ENCODE results near the gene GTF2E1.
"Not testable (repeated sequence)": the region's sequence is repeated elsewhere in the genome, so short reads cannot be mapped to it uniquely, and the experiment has no call there.

GTF2E1 gene

DNA sequence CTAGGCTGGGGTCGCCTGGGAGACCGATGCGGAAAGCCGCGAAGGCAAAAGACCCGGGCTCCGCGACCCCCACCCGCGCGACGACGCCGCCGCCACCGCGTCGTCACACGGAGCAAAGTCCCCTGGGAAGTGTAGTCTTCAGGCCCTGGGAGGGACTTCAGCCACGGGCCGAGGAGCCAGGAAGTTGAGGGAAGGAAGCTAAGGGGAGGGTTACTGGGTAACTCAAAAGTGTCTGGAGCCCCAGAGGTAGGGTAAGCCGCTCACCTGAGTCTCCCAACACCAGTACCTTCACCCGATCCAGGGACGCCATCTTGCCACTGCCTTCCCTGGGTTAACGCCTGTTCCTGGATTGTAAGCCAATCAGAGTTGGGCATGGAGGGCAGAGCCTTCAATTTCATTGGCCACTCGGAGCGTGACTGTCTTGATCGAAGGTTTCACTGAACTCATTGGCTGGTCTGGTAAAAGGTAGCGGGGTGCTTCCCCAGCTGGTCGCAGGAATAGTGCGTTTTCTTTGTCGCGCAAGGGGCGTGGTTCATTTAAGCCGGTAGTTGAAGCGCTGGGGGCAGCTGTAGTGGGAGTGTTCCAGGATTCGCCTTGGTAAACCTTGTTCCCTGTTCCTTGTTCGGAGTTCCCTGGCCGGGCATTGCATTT, at the start of gene GTF2E1, which contains the start of gene RABL3:
GTF2E1 (plus strand) TSS at position 547 of the 651 bp plus-strand sequence. CDS start 7,809 bp downstream, outside the sequence.
RABL3 (minus strand) TSS at position 319 of the 651 bp plus-strand sequence; CDS start at position 310, 9 bp downstream.
- peak; percentile 100 for DNase-seq (ENCODE audit: low read depth)

DNA sequence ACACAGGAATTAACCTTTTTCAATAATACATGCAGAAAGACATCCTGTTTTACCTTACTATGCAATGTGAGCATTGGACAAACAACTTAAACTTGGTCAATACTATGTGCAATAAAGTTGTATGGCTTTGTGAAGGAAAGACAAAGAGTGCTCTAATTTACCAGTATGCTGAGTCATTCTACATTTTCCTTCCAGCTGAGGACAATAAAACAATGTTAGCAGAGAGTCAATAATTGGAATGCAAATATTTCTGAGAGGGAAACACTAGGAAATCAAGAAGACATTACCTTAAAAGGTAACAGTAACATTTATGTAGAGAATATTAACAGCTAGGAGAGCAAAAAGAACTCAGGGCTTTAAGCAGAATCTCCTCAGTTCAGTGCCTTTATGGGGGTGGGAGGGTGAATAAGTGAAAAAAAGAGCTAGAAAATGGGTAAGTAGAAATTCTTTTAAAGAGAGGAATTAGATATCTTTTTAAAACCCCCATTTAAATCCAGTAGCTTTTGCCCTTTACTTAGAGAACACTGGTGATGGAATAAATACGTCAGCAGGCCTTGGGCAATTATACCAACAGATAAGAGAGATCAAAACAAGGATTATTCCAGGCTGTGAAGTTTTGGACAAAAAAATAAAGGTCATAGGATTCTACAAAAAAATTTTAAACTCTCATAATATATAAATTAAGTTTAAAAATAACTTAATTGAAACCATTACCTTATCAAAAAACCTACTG, 48.9 kb upstream of the GTF2E1 start:
- DNase-seq (ENCODE audit: low read depth), result peak; percentile 57

DNA sequence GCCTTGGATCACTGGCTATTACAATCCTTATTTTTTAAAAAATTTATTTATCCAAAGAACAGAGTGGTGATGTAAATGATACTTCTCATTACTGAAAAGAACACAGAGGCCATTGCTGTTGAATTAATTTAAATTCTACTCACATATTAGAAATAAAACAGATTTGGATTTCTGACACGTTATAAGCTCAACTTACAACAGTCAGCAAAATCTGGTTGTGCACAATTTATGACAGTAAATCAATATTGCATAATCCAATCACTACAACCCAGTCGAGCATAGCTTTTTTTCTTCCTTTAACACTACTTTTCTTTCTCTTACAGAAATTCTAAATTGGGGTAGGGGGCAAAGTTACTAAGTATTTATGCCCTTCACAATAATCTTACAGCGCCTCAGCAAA, 43.2 kb upstream of the GTF2E1 start:
- no peak for DNase-seq (ENCODE audit: low read depth)

DNA sequence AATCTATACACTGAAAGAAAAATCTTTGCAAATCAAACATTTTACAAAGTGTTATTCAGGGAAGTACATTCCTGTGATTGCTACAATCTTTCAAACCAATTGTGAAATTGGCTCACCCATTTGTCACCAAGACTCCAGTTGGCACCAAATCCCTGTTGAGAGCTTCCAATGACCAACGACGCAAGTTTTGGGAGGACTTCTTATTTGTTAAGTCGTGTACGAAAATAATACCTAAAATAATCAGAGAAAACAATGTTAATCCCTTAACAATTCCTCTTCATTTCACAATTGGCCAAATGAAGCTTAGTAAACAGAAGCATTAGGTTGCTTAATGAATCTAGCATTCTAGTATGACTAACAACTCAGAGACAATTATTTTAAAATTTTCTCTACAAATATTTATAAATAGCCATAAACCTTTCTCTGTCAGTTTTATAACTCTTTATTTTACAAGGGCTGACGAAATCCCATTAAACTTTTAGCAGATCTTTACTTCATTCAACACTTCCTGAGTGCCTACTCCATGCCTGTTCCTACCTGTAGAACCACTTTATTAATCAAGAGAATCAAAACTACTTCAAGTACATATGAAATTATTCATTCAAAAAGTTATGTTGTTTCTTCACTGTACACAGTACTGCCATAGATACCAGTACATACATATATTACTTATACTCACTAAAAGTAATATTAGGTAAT, 36.5 kb upstream of the GTF2E1 start:
- no peak for DNase-seq (ENCODE audit: low read depth)

DNA sequence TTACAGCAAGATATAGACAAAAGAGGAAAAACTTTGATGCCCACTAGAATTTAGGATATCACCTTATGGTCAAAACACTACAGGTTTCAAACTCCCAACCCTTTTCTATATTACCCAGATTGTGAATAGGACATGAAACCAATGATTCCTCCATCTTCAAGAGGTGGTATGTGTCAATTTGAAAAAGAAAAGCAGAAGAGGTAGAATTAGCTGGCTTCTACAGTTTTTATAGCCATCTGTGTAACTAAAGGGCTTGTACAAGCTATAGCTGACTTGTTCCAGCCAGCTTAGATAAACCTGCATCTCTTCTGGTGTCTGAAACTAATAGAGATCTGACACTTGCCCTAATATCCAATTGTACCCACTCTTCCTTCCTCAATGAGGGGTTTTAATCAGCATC, 35.6 kb upstream of the GTF2E1 start:
- no peak for DNase-seq (ENCODE audit: low read depth)

DNA sequence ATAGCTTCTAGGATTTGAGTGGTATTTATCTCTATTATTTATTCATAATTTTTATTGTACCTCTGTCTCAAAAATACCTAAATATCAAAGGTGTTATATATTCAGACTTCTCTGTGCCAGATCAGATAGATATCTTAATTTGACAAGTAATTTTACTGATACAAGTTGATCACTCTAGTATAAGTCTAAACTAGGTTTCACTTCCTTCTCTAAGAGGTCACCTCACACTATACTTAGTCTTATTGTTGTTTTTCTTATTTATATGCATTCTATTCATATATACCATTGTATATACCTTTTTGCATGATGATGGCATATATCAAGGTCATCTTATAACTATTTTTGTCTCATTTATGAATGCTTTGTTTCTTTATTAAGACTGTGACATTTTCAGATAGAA, 34.1 kb upstream of the GTF2E1 start:
- DNase-seq (ENCODE audit: low read depth), result no peak

DNA sequence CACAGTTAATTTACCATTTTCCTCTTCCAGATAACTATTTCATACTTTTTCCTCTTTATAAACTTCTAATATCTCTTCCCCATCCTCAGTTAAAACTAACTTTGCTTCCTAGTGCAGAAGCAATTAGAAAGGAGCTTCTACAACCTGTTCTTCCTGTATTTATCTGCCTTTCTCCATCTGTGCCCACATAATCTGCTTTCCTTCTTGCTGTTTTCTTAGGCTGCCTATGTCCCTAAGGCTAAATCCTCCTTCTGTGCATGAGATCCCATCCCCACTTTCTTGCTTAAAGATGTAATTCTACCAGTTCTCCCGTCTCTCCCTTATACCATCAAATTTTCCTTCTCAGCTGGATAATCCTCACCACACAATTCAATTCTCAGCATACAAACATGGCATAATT, 32.2 kb upstream of the GTF2E1 start:
- DNase-seq (ENCODE audit: low read depth), result no peak

DNA sequence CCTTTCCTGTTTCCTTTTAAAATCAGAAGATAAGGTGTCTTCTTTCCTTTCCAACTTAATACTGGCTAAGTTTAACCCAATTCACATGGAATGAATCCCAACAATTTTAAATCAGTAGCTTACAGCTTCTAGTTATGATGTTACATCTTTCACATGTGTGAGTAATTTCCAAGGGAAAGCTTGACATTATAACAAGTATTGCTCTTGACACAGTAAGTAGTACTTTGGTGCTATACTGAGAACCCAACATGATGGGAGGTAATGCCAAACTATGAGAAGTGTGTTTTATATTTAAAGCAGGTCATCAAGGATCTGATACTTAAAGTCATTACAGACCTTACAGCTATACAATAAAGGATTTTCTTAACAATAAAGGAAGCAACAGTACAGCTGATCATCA, 29.3 kb upstream of the GTF2E1 start:
- no peak for DNase-seq (ENCODE audit: low read depth)

DNA sequence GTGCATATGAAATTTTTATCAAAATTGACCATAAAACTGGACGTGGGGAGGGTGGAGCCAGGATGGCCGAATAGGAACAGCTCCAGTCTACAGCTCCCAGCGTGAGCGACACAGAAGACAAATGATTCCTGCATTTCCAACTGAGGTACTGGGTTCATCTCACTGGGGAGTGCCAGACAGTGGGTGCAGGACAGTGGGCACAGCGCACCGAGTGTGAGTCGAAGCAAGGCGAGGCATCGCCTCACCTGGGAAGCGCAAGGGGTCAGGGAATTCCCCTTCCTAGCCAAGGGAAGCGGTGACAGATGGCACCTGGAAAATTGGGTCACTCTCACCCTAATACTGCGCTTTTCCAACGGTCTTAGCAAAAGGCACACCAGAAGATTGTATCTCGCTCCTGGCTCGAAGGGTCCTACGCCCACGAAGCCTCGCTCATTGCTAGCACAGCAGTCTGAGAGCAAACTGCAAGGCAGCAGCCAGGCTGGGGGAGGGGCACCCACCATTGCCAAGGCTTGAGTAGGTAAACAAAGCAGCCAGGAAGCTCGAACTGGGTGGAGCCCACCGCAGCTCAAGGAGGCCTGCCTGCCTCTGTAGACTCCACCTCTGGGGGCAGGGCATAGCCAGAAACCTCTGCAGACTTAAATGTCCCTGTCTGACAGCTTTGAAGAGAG, 23.2 kb upstream of the GTF2E1 start:
- DNase-seq (ENCODE audit: low read depth), result peak; percentile 11

DNA sequence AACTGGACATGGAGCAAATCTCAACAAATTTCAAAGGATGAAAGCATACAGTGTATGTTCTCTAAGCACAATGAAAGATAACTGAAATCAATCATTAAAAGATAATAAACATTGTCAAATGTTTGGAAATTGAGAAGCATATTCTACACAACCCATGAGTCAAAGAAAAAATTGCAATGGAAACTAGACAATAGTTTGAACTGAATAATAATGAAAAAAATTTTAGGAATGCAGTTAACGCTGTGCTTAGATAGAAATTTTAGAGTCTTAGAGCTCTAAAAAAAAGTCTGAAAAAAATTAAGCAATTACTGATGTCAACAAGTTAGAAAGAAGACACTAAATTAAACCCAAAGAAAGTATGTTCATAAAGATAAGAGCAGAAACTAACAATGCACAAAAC, 15.8 kb upstream of the GTF2E1 start:
- peak; percentile 33 for DNase-seq (ENCODE audit: low read depth)

DNA sequence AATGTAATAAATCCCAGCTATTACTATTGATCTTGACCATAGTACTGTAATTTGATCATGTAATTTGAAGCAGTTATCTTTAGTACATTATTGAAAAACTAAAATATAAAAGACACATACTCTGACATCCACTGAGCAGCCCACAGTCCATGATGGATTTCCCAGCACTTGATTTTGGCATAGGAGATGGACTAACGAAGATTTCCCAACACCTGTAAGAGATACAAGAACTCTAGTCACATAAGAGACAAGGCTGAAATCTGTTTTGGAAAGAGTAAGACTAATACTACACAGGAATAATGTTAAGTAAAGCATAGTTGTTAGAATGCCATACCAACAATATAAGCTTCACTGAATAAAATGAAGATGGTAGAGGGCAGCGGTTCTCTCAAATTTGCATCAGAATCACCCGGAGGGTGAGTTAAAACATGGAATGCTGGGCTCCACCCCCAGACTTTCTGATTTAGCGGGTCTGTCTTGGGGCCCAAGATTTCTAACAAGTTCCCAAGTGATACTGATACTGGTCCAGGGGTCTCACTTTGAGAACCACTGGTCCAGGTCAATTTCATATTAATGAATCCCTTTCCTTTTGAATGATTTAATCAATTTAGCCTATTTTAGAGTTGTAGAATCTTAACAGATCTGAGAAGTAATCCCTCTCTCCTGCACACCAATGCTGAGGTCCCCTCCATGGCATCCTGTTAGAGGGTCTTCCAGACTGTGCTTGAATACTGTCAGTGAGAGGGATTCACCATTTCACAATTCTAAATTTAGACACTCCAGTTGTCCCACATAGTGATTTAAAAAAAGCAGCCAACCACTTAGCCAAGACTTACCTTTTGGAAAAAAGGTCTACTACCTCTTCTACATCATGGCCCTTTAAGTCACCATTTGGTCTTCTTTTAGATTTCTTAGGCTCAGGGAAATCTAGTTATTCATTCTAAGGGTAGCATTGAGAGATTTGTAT, 11.7 kb upstream of the GTF2E1 start:
- no peak for DNase-seq (ENCODE audit: low read depth)

DNA sequence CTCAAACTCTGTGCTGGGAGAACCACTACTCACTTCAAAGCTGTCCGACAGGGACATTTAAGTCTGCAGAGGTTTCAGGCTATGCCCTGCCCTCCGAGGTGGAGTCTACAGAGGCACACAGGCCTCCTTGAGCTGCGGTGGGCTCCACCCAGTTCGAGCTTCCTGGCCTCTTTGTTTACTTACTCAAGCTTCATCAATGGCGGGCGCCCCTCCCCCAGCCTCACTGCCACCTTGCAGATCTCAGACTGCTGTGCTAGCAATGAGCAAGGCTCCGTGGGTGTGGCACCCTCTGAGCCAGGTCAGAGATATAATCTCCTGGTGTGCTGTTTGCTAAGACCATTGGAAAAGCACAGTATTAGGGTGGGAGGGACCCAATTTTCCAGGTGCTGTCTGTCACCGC, 4.5 kb upstream of the GTF2E1 start:
- not testable (repeated sequence) for DNase-seq (ENCODE audit: low read depth)

DNA sequence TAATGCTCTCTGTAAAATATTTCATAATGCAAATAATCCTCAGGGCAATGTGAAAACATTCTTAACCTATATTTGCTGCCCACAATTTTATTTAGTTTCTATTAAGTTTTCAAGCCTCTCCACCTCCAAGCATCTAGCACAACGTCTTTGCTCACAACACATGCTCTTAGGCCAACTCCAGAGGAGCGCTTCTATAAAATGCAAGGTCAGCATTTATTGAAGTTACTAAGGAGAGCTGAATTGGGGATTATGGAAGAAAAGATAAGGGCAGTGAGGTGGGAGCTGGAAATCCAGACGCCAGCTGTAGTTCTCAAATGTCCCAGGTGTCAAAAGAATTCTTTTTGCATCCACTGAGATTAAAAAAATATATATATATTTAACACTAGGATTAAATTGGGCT, 1.2 kb upstream of the GTF2E1 start:
- no peak for DNase-seq (ENCODE audit: low read depth)

DNA sequence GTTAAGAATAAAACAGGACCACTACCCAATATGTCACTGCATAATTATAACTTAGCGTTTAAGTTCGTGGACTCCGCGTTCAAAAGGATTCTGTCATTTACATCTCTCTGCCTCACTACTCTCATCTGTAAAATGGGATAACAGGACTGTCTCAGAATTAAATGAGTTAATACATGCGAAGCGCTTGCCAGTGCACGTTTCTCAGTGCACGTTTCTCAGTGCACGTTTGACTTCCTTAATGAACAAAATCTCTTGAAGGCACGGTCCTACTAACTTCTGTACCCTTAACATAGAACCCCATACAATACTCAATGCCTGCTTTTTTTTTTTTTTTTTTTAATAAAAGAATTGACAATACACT, 727 bp upstream of the GTF2E1 start:
- DNase-seq (ENCODE audit: low read depth), result no peak

DNA sequence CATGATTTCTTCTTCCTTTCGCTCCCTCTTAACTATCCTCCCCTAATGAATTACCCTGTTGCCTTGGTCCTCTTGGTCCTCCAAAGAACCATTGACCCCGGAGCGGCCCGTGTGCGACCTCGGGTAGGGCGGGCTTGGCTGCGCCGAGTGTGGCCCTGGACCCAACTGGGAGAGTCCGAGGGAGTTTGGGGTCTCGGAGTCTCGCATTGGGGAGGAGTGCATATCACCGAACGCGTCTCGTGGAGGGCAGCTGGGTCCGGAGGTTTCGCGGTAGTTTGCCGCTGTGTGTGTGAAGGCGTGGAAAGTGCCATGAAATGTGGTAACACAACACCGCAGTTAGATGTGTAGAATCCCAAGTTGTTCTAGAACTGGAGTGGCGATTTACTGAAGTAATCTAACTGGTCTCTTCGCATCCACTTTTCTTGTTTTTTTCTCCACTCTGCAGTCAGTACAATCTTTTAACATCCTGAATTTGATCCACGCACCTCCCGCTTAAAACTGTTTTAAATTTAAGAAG, 363 bp downstream of the GTF2E1 start:
- DNase-seq (ENCODE audit: low read depth), result peak; percentile 66

DNA sequence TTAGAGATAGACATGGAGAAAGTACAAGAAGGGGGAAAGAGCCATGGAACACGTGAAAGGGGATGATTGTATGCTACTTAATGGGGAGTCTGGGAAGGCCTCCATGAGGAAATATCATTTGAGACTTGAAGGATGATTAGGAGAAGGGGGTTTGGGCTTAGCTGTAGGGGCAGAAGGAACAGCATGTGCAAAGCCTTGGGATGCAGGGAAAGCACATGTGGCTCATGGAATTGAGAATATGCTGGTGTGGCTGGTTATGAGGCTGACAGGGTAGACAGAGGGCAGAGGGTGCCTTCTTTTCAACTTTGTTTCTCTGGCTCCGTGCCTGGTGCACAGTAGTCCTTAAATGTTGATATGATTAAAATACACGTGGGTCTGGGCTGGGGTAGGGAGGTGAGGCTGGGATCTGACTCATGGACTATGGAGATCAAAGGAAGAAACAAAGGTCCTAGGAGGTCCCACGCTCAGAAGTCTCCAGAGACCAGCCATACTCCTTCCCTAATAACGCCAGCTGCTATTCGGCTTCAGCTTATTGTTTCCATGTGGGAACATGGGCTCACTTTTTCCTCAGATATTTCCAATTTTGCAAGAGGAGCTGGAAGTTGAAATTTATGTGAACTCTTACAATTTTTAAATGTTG, 1.1 kb downstream of the GTF2E1 start:
- DNase-seq (ENCODE audit: low read depth), result no peak

DNA sequence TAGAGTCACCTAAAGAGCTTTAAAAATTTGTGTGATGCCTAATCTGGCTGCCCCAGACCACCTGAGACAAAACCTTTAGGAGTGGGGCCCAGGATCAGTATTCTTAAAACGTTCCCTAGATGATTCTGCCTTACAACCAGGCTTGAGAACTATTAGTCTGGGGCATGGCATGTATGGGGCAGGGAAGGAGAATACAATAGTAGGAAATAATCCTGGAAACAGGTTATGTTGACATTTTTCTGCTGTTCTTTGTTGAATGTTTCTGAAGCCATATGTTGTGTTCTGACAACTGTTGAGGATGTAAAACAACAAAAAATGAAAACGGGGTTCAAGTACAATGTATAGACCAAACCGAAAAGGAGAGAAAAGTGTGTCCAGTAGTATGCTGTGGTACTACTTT, 2.9 kb downstream of the GTF2E1 start:
- no peak for DNase-seq (ENCODE audit: low read depth)

DNA sequence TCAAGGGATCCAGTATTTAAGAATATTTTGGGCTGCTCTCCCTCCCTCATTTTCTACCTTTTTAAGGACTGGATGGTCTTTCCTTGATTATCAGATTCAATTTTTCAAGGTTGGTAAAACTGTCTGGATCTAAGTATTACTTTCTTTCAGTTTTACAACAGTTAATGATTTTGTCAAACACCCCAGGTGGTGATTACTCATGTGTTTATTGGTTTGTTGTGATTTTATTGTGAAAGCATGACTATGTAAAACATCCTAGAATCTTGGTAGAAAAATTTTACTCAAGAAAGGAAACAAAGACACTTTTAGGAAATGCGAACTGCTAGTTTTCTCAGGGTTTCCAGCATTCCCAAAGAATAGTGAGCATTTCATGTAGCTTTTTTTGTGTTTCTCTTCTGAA, 7.3 kb downstream of the GTF2E1 start:
- no peak for DNase-seq (ENCODE audit: low read depth)

DNA sequence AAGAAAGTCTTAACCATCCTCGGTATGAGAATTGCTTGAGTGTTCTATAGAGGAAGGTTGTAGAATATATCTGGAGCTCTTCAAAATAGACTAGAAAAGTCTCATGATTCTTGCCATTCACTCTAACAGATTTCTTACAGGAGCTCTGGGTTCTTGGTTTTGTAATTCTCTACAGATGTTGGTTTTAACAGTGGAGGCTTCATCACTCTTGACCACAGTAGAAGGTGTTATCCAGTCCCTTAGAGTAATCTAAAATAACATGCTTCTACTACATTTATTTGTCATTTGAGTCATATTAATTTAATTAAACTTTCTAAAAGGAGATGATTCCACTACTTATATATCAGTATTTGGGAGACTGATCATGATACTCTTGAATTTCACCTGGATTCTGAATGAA, 9.7 kb downstream of the GTF2E1 start:
- no peak for DNase-seq (ENCODE audit: low read depth)

DNA sequence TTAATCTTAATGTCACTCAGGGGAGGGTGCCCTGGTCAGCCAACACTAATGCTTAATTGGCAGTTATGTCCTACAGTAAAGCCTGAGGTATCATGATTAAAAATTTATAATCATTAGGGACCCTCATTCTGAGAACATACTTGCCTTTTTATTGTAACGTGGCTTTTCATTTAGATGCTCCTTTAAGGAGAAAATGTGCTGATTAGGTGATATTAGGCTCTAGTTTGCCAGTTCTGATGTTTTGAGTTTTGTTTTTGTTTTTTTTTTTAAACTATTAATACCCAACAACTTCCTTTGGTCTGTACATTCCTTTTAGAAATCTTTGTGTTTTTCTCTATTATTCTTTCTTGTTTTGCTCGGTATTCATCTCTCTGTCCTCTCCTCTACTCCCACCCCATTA, 10.3 kb downstream of the GTF2E1 start:
- no peak for DNase-seq (ENCODE audit: low read depth)

DNA sequence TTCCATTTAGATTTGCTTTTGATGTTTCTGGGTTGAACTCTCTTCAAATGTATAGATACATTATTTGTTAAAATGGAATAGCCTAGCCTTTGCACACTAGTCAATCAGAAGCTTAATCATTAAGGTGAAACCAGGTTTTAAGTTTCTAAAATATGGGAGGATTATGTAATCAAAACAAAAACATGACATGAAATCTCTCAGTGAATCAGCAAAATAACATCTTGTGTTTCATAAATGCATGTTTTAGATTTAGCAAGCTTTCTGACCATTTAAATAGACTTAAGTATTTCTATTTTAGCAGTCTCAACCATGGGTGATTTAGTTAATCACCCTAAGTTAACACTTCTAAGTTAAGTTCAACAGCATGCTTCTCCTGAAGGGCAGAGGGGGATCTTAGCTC, 11.3 kb downstream of the GTF2E1 start:
- DNase-seq (ENCODE audit: low read depth), result peak; percentile 62

Data from iris pigment epithelial cell (primary cell).